BJ (cell line): ENCODE measurements around the gene ZBED4. TPM values are rescaled to one million over a fixed set of nuclear protein-coding genes. Genes with fewer than 3 reads are reported as not detected.

Experiments
- CTCF ChIA-PET: fragments of 350-600 bp; formaldehyde crosslinking; extraction: SDS; loops from one replicate; lab custom pipeline; 2021; ENCODE audit warnings: antibody characterized with exemption, inconsistent platforms; lab: Yijun Ruan, JAX
- POLR2A ChIA-PET: fragments of 300-600 bp; sonication (Branson Sonifier 250); formaldehyde crosslinking; extraction: SDS; loops from one replicate; lab custom pipeline; 2021; ENCODE audit warnings: antibody characterized with exemption; lab: Charles Lee
- DNase-seq: peaks from one replicate; pipeline ENCODE4 v3.0.0-alpha.2; 2011; ENCODE audit warnings: low read depth
- H3K27me3 ChIP-seq: 2 replicates; pipeline ENCODE4 v1.6.0; 2011; ENCODE audit warnings: low read length; ENCODE audit not compliant: control insufficient read depth, insufficient read depth
- H3K36me3 ChIP-seq: 2 replicates; pipeline ENCODE4 v1.5.1; 2011; ENCODE audit warnings: low read length; ENCODE audit not compliant: control insufficient read depth, insufficient read depth
- H3K4me3 ChIP-seq: 2 replicates; pipeline ENCODE4 v1.5.1; 2011; ENCODE audit warnings: low read depth, mild to moderate bottlenecking, control low read depth, low read length
- polyA plus RNA-seq: library from polyadenylated mRNA; depleted of rRNA; stranded (reverse); fragments of >200 nt; gene quantifications from 2 replicates; pipeline ENCODE4 v1.2.3, GENCODE V29; 2011
- TF ChIP-seq, protein P1 (sequence below): IDR thresholded peaks from 2 replicates; pipeline ENCODE4 v1.5.1; 2011; ENCODE audit warnings: low read depth, mild to moderate bottlenecking, control low read depth, inconsistent platforms, low read length, moderate library complexity; ENCODE audit not compliant: insufficient read depth

ZBED4 gene
- polyA plus RNA-seq, 1 experiment = 4.5 TPM

DNA sequence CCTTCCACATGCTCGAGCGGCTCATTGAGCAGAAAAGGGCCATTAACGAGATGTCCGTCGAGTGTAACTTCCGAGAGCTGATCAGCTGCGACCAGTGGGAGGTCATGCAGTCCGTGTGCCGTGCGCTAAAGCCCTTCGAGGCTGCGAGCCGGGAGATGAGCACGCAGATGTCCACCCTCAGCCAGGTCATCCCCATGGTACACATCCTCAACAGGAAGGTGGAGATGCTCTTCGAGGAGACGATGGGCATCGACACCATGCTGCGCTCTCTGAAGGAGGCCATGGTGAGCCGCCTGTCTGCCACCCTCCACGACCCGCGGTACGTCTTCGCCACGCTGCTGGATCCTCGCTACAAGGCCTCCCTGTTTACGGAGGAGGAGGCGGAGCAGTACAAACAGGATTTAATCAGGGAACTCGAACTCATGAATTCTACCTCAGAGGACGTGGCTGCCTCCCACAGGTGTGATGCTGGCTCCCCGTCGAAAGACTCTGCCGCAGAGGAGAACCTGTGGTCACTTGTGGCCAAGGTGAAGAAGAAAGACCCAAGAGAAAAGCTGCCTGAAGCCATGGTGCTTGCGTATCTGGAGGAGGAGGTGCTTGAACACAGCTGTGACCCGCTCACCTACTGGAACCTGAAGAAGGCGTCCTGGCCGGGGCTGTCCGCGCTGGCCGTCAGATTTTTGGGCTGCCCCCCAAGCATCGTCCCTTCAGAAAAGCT, 32.9 kb downstream of the ZBED4 start:
- H3K27me3 ChIP-seq = no peaks in the 10 kb centered on the region
- peaks cover 26% of the 10 kb centered on the region for H3K36me3 ChIP-seq
- DNase-seq = no peak
- CTCF ChIA-PET = no interaction called here
- TF ChIP-seq, protein P1, sequence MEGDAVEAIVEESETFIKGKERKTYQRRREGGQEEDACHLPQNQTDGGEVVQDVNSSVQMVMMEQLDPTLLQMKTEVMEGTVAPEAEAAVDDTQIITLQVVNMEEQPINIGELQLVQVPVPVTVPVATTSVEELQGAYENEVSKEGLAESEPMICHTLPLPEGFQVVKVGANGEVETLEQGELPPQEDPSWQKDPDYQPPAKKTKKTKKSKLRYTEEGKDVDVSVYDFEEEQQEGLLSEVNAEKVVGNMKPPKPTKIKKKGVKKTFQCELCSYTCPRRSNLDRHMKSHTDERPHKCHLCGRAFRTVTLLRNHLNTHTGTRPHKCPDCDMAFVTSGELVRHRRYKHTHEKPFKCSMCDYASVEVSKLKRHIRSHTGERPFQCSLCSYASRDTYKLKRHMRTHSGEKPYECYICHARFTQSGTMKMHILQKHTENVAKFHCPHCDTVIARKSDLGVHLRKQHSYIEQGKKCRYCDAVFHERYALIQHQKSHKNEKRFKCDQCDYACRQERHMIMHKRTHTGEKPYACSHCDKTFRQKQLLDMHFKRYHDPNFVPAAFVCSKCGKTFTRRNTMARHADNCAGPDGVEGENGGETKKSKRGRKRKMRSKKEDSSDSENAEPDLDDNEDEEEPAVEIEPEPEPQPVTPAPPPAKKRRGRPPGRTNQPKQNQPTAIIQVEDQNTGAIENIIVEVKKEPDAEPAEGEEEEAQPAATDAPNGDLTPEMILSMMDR = no peak
- no peak overlapping the region for H3K4me3 ChIP-seq
- POLR2A ChIA-PET = interaction anchor here (0.6 kb wide), 1 partner anchor 14 kb away, joined by 3 read pairs; no protein-coding TSS in a partner anchor

GRCh38 chr22:49887064-49887451, 33.4 kb downstream of the ZBED4 start:
- TF ChIP-seq, protein P1 = no peak
- no peaks in the 10 kb centered on the region for H3K27me3 ChIP-seq
- H3K36me3 ChIP-seq = peaks cover 26% of the 10 kb centered on the region
- no peak for DNase-seq
- no peak overlapping the region for H3K4me3 ChIP-seq
- ChIA-PET CTCF (no interaction called here), POLR2A (interaction anchor here (0.6 kb wide), 1 partner anchor 14 kb away, joined by 3 read pairs; no protein-coding TSS in a partner anchor)

DNA sequence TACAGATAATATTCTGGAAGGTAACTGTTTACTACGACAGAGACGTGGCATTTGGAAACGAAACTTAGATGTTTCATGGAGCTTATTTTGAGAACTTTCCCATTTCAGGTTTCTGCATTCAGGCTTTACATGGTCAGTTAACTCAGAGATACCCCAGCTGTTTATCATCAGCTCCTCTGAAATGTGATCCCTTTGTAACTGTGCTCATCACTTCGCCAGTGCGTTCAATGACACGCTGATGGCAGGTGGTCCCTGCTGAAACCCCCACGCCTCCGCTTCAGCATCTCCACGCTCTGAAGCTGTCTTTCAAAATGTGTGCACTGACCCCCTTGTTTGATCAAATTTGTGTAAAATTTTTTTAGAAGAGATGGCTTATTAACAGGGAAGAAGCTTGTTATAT, 34.1 kb downstream of the ZBED4 start:
- Histone ChIP-seq H3K4me3 (no peak overlapping the region), H3K27me3 (no peaks in the 10 kb centered on the region), H3K36me3 (peaks cover 29% of the 10 kb centered on the region)
- TF ChIP-seq, protein P1 = no peak
- CTCF ChIA-PET = no interaction called here
- POLR2A ChIA-PET = no interaction called here
- no peak for DNase-seq

GRCh38 chr22:49889071-49889470, 35.4 kb downstream of the ZBED4 start:
- TF ChIP-seq, protein P1 = no peak
- no peak for DNase-seq
- no peak overlapping the region for H3K4me3 ChIP-seq
- no peaks in the 10 kb centered on the region for H3K27me3 ChIP-seq
- CTCF ChIA-PET = no interaction called here
- peaks cover 26% of the 10 kb centered on the region for H3K36me3 ChIP-seq
- POLR2A ChIA-PET = no interaction called here

DNA sequence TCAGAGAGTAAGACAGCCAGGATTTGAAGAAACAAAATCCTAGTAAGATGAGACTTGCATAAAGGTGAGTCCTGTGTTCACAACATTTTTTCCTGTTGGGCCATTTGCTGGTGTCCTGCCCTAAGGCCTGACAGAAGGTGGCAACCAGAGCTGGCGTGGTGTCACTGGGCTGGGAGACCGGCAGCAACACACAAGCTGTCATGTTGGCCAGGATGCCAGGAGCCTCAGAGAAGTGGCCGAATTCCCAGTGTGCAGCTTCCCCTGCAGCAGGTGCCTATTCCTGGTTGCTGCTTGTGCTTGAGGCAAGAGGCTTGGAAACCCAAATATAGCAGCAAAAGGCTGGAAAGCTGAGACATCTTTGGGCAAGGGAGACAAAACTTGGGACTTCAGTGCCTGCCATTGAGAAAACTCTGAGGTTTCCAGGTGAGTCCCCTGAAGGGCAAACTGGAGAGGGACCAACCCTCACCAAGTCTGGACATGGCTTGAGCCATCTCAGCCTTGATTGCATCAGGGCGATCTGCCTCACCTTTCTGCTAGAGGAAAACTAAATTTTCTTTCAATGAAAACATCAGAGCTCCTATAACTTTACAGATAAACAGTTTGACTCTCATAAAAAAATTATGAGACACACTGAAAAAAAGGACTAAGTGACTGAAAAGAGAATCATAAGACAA, 38.7 kb downstream of the ZBED4 start:
- Histone ChIP-seq H3K36me3 (peaks cover 7% of the 10 kb centered on the region), H3K4me3 (no peak overlapping the region), H3K27me3 (no peaks in the 10 kb centered on the region)
- TF ChIP-seq, protein P1 = no peak
- CTCF ChIA-PET = interaction anchor here (1.3 kb wide), 1 partner anchor 11 kb away, joined by 3 read pairs; no protein-coding TSS in a partner anchor
- POLR2A ChIA-PET = no interaction called here
- no peak for DNase-seq
